ENCODE data around the gene GJC2.

- TF ChIP-seq CTCF (IDR thresholded peaks at IDR 0.05) (no peak), POLR2A (IDR thresholded peaks at IDR 0.05) (no peak)
Observed at GRCh38 chr1:228105996-228106799, 43.5 kb upstream of the GJC2 start.

Measured in Peyer's patch (tissue), 4 donors.